Measurements from ENCODE around the gene ATF3.

ATF3 gene

GRCh38 chr1:212609701-212610574 lies 1.4 kb downstream of the ATF3 start:
- no peak for DNase-seq

DNA sequence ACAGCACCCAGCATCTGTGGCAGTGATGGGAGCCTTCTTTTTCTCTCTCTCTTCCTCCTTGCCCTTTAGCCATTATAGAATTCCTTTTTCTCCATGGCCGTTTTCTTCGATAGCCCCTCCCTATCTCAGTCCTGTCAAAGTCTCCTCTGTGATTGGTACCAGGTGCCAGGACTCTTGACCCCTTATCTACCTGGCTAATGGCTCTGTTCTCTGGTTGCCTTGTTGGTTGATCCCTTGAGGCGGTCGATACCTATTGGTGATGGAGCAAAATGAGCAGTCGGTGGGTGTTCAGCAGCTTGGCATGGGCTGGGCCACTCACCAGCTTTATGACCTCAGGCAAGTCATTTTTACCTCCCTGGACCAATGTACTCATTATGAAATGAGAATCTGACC lies 2.0 kb downstream of the ATF3 start:
- DNase-seq = no peak

DNA sequence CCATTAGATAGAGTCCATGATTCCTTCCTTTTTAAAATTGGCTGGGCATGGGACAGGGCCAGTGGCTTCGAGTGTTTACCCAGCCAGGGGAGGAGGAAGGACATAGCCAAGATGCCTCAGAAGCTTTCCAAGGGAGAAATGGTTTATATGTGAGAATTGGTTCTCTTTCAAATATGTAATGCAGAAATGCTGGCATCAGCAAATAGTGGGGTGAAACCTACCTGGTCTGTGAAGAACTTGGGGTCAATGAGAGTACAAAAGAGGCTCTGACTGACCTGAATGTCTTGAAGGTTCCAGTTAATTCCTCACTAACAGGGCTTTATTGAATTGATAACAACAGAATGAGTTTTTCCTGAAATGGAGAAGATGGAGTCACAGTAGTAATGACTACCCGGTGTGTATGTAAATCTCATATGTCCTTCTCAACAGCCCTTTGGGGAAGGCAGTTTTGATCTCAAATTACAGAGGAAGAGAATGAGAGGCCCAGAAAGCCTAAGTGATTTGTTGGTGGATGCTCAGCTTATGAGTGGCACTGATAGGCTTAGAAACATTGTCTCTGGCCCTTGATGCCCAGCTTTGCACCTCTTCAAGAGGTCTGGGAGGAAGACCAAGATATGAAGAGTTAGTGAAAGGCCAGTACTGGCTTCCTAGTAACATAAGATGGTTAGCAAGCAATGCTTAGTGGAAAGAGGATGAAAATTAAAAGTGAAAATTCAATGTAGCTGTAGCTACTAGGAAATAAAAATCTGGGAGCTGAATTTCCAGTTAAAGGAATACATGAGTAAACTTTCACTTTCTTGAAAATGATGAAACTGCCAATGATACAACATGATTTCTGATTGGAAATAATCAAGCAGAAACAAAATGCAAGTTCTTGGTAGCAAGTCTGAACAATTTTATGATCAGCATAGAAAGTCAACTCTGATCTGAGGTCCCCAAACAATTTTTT lies 2.7 kb downstream of the ATF3 start:
- DNase-seq = no peak

GRCh38 chr1:212612041-212612961 lies 3.7 kb downstream of the ATF3 start:
- no peak for DNase-seq

GRCh38 chr1:212613440-212614335 lies 5.1 kb downstream of the ATF3 start:
- DNase-seq = no peak

DNA sequence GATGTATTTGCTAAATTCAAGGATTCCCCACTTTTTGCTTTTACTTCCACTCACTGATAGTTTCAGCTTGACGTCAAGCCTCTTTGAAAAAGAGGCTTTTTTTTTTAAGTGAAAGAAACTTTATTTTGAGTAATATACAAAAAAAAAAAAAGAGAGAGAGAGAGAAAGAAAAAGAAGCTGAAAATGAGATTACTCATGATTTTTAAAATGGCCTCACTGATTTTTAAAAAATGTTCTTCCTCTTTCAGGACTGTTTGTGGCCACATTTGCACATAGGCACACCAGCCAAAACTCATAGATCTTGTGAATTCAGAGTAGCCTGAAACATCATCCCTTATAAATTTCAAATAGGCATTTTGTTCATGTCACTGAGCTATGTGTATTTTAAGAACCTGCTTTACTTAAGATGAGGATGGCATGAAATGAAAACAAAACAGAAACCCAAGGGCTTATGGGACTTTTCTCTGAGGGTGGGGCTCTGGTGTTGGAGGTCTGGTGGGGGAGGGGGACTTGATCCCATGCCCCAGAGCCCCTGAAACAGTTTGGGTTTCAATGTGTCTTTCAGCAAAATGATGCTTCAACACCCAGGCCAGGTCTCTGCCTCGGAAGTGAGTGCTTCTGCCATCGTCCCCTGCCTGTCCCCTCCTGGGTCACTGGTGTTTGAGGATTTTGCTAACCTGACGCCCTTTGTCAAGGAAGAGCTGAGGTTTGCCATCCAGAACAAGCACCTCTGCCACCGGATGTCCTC lies 6.1 kb downstream of the ATF3 start:
- DNase-seq = no peak

DNA sequence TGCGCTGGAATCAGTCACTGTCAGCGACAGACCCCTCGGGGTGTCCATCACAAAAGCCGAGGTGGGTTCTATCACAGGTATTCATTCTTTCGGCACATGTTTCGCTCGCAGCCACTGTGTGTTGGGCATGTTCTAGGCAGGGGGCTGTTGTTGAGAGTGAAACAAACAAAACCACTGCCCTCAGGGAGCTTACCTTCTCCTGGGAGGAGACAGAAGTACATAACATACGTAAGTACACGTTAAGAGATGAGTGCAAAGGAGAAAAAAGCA lies 6.6 kb downstream of the ATF3 start:
- no peak for DNase-seq

DNA sequence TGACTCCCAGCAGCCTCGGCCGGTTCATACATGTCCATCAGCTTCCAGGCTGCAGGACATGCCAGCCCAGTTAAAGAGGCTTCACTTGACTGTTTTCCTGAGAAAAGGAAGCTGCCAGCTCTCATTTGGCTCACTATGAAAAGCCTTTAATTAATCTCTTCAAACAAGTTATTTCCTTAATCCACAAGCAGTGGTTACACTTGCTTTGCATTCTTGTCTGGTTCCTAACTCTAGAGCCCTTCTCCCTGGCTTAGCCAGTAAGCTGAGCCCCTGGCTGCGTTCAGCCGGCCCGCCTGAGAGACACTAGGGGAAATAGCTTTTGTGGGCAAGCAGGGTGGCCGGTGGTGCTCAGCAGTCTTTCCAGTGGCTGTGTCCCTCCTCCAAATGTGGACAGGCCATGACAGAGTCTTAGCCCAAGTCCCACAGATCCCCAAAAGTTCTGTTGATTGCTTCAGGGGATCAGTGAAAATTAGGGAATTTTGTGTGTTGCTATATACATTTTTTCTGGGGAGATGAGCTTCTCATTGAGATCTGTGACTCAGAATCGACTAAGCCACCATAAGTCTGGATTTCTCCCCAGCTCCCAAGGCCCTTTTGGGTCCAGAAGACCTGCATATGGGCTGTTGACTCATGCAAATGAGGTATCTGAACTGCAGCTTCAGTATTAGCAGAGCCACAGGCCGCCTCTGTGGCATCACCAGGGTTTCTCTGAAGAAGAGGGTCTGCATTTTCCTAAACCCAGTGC lies 10.1 kb downstream of the ATF3 start:
- DNase-seq = no peak

GRCh38 chr1:212620293-212620692 lies 11.7 kb downstream of the ATF3 start:
- DNase-seq = no peak

GRCh38 chr1:212621043-212621948 lies 12.7 kb downstream of the ATF3 start:
- DNase-seq = no peak

DNA sequence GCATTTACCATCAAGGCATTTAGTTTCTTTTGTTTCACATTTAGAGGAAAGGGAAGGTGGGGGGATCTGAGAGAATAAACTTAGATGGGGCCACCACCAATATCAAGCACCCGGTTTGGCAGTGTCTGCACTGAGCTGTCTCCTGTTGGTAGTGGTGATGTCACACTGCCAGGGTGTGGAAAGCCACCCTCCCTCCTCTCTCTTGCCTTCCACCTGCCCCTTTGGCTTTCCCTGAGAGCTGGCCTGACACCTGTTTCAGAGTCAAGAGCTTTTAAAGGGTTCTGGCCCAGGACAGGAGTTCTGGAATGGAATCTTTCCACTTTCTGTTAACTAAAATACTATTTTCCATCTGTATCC lies 13.4 kb downstream of the ATF3 start:
- no peak for DNase-seq

DNA sequence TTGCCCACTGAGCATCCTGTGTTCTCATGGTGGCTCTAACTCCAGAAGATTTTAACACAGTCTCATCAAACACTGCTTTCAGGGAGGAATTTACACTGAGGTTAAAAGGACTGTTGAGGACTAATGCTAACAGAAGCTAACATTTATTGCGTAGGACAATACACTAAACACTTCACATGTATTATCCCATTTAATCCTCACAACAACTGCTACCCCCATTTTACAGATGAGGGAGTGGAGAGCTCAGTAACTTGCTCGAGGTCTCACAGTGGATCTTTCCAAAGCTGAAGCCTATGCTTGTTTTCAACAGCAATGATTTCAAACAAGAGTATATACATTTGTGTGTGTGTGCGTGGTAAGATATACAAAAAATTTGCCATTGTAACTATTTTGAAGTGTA lies 13.9 kb downstream of the ATF3 start:
- no peak for DNase-seq

GRCh38 chr1:212622906-212623305 lies 14.3 kb downstream of the ATF3 start:
- DNase-seq = no peak

DNA sequence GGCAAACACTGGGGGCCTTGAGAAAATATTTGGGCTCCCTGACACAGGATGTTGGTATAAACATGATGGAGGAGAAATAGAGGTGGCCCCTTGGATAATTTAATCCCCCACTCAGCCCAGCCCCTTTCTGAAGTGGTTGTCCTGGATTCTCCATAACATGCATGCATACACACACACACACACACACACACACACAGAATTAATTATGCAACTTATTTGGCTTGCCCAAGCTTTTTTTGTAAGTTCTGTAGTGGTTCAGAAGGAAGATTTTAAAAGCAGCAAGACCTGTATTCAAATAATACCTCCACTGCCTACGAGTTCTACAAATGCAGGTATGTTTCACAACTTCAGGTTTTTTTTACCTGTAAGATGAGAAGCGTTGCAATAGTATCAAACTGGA lies 15.0 kb downstream of the ATF3 start:
- no peak for DNase-seq

DNA sequence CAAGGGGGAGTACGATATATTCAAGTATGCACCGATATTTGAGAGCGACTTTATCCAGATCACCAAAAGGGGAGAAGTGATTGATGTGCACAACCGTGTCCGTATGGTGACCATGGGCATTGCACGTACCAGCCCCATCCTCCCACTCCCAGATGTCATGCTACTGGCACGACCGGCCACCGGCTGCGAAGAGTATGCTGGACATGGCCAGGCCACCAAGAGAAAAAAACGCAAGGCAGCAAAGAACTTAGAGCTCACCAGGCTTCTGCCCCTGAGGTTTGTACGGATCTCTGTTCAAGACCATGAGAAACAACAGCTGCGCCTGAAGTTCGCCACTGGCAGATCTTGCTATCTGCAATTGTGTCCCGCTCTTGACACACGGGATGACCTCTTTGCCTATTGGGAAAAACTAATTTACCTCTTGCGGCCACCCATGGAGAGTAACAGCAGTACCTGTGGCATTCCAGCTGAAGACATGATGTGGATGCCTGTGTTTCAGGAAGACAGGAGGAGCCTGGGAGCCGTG lies 16.5 kb downstream of the ATF3 start:
- DNase-seq = no peak

DNA sequence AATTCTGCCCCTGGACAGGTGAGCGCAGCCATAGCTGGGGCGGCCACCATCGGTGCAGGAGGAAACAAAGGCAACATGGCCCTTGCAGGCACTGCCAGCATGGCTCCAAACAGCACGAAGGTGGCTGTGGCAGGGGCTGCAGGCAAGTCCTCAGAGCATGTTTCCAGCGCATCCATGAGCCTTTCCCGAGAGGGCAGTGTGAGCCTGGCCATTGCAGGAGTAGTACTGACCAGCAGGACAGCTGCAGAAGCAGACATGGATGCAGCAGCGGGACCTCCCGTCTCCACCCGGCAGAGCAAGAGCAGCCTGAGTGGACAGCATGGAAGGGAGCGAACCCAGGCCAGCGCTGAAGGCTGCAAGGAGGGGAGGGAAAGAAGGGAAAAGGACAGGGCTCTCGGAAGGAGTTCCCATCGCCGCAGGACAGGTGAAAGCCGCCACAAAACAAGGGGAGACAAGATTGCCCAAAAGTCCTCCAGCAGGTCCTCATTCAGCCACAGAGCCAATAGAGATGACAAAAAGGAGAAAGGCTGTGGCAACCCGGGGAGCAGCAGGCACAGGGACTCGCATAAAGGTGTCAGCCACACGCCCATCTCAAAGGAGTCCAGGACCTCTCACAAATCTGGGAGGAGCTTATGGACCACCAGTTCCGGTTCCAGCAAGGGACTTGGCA lies 17.4 kb downstream of the ATF3 start:
- DNase-seq = no peak

DNA sequence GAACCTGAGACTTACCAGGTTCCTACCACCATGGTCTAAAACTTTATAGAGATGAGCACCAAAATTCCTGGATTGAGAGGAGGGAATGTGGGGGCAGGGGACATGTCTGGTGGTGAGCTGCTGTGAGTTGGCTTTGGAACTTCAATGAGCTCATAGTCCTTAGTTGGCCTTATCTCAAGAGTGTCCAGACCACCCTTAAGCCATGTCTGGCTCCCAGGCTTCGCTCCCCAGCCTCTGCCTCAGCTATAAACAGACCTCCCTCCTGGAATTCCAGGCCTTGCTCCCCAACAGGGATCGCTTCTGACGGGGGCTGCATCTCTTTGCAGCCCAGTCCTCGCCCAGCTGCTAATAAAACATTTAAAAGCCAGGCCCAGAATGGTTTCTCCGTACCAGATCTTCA lies 19.5 kb downstream of the ATF3 start:
- DNase-seq = no peak

DNA sequence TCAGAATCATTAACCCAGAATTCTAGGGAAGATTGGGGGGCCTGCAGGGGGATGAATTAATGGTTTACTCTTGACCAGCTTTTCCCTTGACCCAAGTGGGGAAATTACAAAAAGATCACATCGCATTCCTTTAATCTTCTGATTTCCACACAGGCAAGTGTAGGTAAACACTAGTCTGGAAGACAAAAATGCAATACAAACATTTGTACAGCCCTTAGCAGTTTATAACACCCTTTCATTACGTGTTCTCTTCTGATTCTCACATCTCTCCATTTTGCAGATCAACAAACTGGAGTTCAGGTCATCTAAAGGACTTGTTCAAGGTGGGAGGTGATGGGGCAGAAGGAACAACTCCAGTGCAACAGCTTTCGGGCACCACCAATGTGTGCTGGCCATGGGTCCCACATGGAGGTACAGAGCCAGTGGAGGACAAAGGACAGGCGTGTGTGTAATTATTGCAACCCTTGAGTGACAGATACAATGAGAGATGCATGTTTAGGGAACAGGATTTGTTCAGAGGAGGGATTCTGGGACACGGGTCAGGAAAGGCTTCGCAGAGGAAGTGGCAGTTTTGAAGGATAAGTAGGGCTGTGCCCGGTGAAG lies 20.4 kb downstream of the ATF3 start:
- no peak for DNase-seq

All from midbrain (tissue), 1 donor.